Heart left ventricle (tissue), 13 donors: Measurements from ENCODE around the gene P2RX6.

ENCODE experiments used
- CTCF ChIP-seq, 12 donors: fragments of 200-600 bp; sonication (generic) in 4 of 12; IDR thresholded peaks; one replicate each; pipeline versions ENCODE4 v1.5.0 to v1.8.0; 2018 to 2022; ENCODE audit warnings: antibody characterized with exemption in 12 of 12, mild to moderate bottlenecking in 5 of 12
- POLR2A ChIP-seq, 2 donors: fragments of 450-650 bp; IDR thresholded peaks; one replicate each; pipeline ENCODE4 v1.6.1; 2017; ENCODE audit warnings: antibody characterized with exemption in 2 of 2, mild to moderate bottlenecking in 2 of 2, moderate library complexity in 2 of 2
- donor health status: ischemic (EF 13 %, LVEDD 7.1; RV severe dilation, severe dysfunction).
- donor health status: DM: no; HTN: yes; CAD: no.
- donor health status: DM: no; HTN: no; CAD: no.
- donor health status: ischemic (EF 25% LVEDD 6.9; RV normal size, moderate dysfunction).
- donor health status: ischemic (EF 25% LVEDD 5.7; RV mildly dilated, moderate dysfunction).
- donor health status: ischemic (EF 35%, LVEDD 5.7; RV mildly dilated, moderate dysfunction).
- donor health status: nonischemic (EF 11% LVEDD 7.7; RV severe dilation, severe dysfunction).
- donor health status: DM: yes; HTN: yes; CAD: no.
- donor health status: PGD.
- donor health status: ischemic (EF 29% LVEDD 5.4; RV normal size, mild dysfunction).
- donor health status: nonischemic (EF 23%, LVEDD 6.1; RV moderate dilation, normal function).

DNA sequence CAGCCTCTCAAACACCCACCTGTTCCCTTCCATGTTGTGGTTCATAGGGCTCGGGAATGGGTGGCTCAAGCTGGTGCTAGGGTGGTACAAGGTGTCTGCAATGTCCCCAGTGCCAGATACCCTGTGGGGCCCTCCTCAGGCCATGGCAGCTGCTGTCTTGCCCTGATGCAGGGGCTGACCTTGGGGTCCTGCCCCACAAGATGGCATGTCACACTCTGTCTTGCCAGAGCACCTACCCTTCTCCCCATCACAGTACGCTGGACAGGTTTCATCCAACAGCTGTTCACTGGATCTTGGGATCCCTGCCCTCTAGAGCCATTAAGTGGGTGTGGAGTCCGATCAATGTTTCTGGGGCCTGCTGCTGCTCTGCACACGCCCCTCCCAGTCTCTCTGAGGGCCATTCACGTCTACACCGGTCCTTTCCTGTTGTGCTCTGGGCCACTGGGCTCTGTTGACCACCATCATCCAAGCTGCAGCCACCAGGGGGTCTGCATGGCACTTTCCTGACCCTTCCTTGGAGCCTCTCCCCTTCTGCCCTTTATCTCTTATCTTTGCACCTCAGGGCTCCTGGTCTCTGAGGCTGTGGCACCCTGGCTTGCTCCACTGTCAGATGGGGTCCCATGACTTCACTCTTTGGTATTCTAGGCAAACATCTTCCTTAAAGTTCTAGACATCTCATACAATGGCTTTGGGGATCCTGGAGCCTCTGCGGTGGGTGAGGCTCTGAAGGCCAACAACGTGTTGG lies 37.9 kb downstream of the P2RX6 start:
- TF ChIP-seq CTCF (IDR thresholded peaks at IDR 0.05) (no peak), POLR2A (IDR thresholded peaks at IDR 0.05) (no peak)
